OCI-LY1 (cell line): ENCODE measurements around the gene MTHFD1L.

Experiments
- H2AFZ ChIP-seq: fragments of 200-600 bp; sonication (generic), shearing (Covaris generic); 2 replicates; pipeline ENCODE4 v1.6.0; 2014; ENCODE audit warnings: antibody characterized with exemption, mild to moderate bottlenecking, low read length
- H3F3A ChIP-seq: fragments of 200-600 bp; sonication (generic), shearing (Covaris generic); 2 replicates; pipeline ENCODE4 v1.6.0; 2014; ENCODE audit warnings: mild to moderate bottlenecking, antibody characterized with exemption, low read length, moderate library complexity; ENCODE audit not compliant: insufficient read depth
- H3K27ac ChIP-seq: fragments of 200-600 bp; sonication (generic); 2 replicates; pipeline ENCODE4 v1.5.1; 2014; ENCODE audit warnings: low read length, mixed run types, mild to moderate bottlenecking, low read depth; ENCODE audit not compliant: poor library complexity, severe bottlenecking
- H3K27me3 ChIP-seq: fragments of 200-600 bp; sonication (generic); 2 replicates; pipeline ENCODE4 v1.6.0; 2014; ENCODE audit warnings: antibody characterized with exemption, mild to moderate bottlenecking, low read length, moderate library complexity; ENCODE audit not compliant: insufficient read depth
- H3K36me3 ChIP-seq: fragments of 200-600 bp; sonication (generic); 2 replicates; pipeline ENCODE4 v1.6.1; 2014; ENCODE audit warnings: mild to moderate bottlenecking, antibody characterized with exemption, low read length, moderate library complexity, mixed read lengths; ENCODE audit not compliant: insufficient read depth
- H3K4me1 ChIP-seq: fragments of 200-600 bp; sonication (generic); 2 replicates; pipeline ENCODE4 v1.5.1; 2014; ENCODE audit warnings: mild to moderate bottlenecking, low read length, moderate library complexity; ENCODE audit not compliant: insufficient read depth, severe bottlenecking
- H3K4me2 ChIP-seq: fragments of 200-600 bp; sonication (generic), shearing (Covaris generic); 2 replicates; pipeline ENCODE4 v1.6.1; 2014; ENCODE audit warnings: low read length
- H3K4me3 ChIP-seq: fragments of 200-600 bp; sonication (generic); 2 replicates; pipeline ENCODE4 v1.5.1; 2014; ENCODE audit warnings: low read length, low read depth, mild to moderate bottlenecking, mixed read lengths; ENCODE audit not compliant: poor library complexity, severe bottlenecking
- H3K79me2 ChIP-seq: fragments of 200-600 bp; shearing (Covaris generic); 2 replicates; pipeline ENCODE4 v1.6.1; 2016; ENCODE audit warnings: mixed run types, low read length, mixed read lengths; ENCODE audit not compliant: insufficient read depth
- H3K9ac ChIP-seq: fragments of 200-600 bp; sonication (generic), shearing (Covaris generic); 2 replicates; pipeline ENCODE4 v1.6.1; 2014; ENCODE audit warnings: mild to moderate bottlenecking, low read length, mixed read lengths
- H3K9me2 ChIP-seq: fragments of 200-600 bp; sonication (generic), shearing (Covaris generic); 2 replicates; pipeline ENCODE4 v1.6.1; 2014; ENCODE audit warnings: low read depth, mild to moderate bottlenecking, low read length, mixed read lengths
- H3K9me3 ChIP-seq: fragments of 200-600 bp; shearing (Covaris generic); 2 replicates; pipeline ENCODE4 v1.6.1; 2014; ENCODE audit warnings: low read length, mixed read lengths
- H4K20me1 ChIP-seq: fragments of 200-600 bp; sonication (generic), shearing (Covaris generic); 2 replicates; pipeline ENCODE4 v1.6.0; 2016; ENCODE audit warnings: mild to moderate bottlenecking, low read length; ENCODE audit not compliant: insufficient read depth
- CTCF ChIP-seq: fragments of 200-600 bp; sonication (generic), shearing (Covaris generic); IDR thresholded peaks from 2 replicates; pipeline ENCODE4 v1.5.1; 2017; ENCODE audit warnings: mild to moderate bottlenecking, antibody characterized with exemption, low read length, moderate library complexity, mixed read lengths
- EZH2 ChIP-seq: fragments of 200-600 bp; sonication (generic), shearing (Covaris generic); IDR thresholded peaks from 2 replicates; pipeline ENCODE4 v1.8.0; 2017; ENCODE audit warnings: borderline replicate concordance, mixed run types, mild to moderate bottlenecking, antibody characterized with exemption, low read length, moderate library complexity, mixed read lengths

Gene MTHFD1L

GRCh38 chr6:151139524-151139923 is 274.0 kb downstream of the MTHFD1L start:
- no peak overlapping the region for H2AFZ ChIP-seq
- no peaks in the 10 kb centered on the region for H4K20me1 ChIP-seq
- no peaks in the 10 kb centered on the region for H3K9me2 ChIP-seq
- H3K4me1 ChIP-seq: no peaks in the 10 kb centered on the region
- TF ChIP-seq CTCF (no peak), EZH2 (no peak)
- H3K36me3 ChIP-seq: no peaks in the 10 kb centered on the region
- no peak overlapping the region for H3K4me2 ChIP-seq
- no peaks in the 10 kb centered on the region for H3F3A ChIP-seq
- no peaks in the 10 kb centered on the region for H3K9me3 ChIP-seq
- no peak overlapping the region for H3K9ac ChIP-seq
- no peaks in the 10 kb centered on the region for H3K79me2 ChIP-seq
- H3K27me3 ChIP-seq: no peaks in the 10 kb centered on the region
- no peak overlapping the region for H3K27ac ChIP-seq
- no peak overlapping the region for H3K4me3 ChIP-seq

GRCh38 chr6:151140767-151141166 is 275.3 kb downstream of the MTHFD1L start:
- Histone ChIP-seq H3K36me3 (no peaks in the 10 kb centered on the region), H3K4me1 (no peaks in the 10 kb centered on the region), H3K9me2 (no peaks in the 10 kb centered on the region), H3K4me2 (no peak overlapping the region), H3K79me2 (no peaks in the 10 kb centered on the region), H3K27me3 (no peaks in the 10 kb centered on the region), H3K9me3 (no peaks in the 10 kb centered on the region), H3F3A (no peaks in the 10 kb centered on the region), H3K4me3 (no peak overlapping the region), H4K20me1 (no peaks in the 10 kb centered on the region), H3K9ac (no peak overlapping the region), H3K27ac (no peak overlapping the region), H2AFZ (no peak overlapping the region)
- no peak for TF ChIP-seq CTCF
- no peak for TF ChIP-seq EZH2

GRCh38 chr6:151141685-151142084 is 276.2 kb downstream of the MTHFD1L start:
- TF ChIP-seq EZH2 (no peak), CTCF (no peak)
- no peaks in the 10 kb centered on the region for H4K20me1 ChIP-seq
- H3K4me1 ChIP-seq: no peaks in the 10 kb centered on the region
- no peak overlapping the region for H3K9ac ChIP-seq
- H2AFZ ChIP-seq: no peak overlapping the region
- no peaks in the 10 kb centered on the region for H3F3A ChIP-seq
- H3K4me3 ChIP-seq: no peak overlapping the region
- H3K9me3 ChIP-seq: no peaks in the 10 kb centered on the region
- H3K9me2 ChIP-seq: no peaks in the 10 kb centered on the region
- H3K36me3 ChIP-seq: no peaks in the 10 kb centered on the region
- no peak overlapping the region for H3K27ac ChIP-seq
- H3K4me2 ChIP-seq: no peak overlapping the region
- H3K27me3 ChIP-seq: no peaks in the 10 kb centered on the region; the same call in 1 of the 2 replicates
- H3K79me2 ChIP-seq: no peaks in the 10 kb centered on the region
